ENCODE results near the gene PSPN.
"Not testable (repeated sequence)": the region's sequence is repeated elsewhere in the genome, so short reads cannot be mapped to it uniquely, and the experiment has no call there.

Gene PSPN

GRCh38 chr19:6374711-6375410 lies 872 bp downstream of the PSPN start:
- H3K27ac ChIP-seq, result no peak overlapping the region
- H3K4me3 ChIP-seq, result no peak overlapping the region

GRCh38 chr19:6374161-6374709 lies 1.5 kb downstream of the PSPN start:
- H3K4me3 ChIP-seq, result peak overlapping the region in 1 of 7 experiments; percentile 82
- H3K27ac ChIP-seq, result peak overlapping the region in 8 of 21 experiments; percentile 1 to 91 (median 79)

- H3K27ac ChIP-seq, result peak overlapping the region in 17 of 21 experiments; percentile 1 to 96 (median 81)
- H3K4me3 ChIP-seq, result peak overlapping the region in 6 of 7 experiments; percentile 60 to 96 (median 89)
Observed at GRCh38 chr19:6373813-6374108, 2.0 kb downstream of the PSPN start.

DNA sequence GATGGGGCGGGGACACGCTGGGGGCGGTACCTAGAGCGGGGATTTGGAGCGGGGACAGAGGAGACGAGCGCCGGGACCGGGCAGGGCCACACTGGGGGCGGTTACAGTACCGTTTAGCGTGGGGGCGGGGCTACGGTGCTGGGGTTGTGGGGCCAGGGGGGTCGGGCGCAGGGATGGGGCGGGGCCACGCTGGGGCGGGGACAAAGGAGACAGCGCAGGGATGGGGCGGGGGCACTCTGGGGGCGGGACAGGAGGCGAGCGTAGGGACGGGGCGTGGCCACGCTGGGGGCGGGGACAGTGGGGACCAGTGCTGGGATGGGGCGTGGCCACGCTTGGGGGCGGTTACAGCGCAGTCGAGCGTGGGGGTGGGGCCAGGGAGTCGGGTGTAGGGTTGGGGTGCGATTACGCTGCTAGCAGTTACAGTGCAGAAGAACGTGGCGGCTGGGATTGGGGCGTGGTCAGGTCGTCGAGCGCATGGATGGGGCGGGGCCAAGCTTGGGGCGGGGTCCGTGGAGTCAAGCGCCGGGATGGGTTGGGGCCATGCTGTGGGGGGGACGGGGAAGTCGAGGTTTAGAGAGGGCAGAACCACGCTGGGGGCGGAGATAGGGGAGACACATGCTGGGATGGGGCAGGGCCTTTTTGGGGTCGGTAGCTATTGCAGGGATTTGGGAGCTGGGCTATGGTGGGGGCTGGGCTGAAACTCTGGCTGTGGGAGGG lies 2.5 kb downstream of the PSPN start:
- peak overlapping the region; percentile 60 to 96 (median 84) for H3K4me3 ChIP-seq
- H3K27ac ChIP-seq, result peak overlapping the region; percentile 79 to 97 (median 92)

GRCh38 chr19:6372594-6373095 lies 3.1 kb downstream of the PSPN start, which contains the start of gene ALKBH7:
Gene ALKBH7, plus strand, starts transcription at chr19:6372794. Its CDS starts 27 bp downstream, at chr19:6372821.
- Histone ChIP-seq H3K27ac (peak within 1 kb of the TSS; percentile 79 to 97 (median 92)), H3K4me3 (peak within 1 kb of the TSS; percentile 60 to 96 (median 84))

- Histone ChIP-seq H3K27ac (no peak overlapping the region), H3K4me3 (no peak overlapping the region)
Observed at GRCh38 chr19:6364353-6364752, 11.4 kb downstream of the PSPN start.

DNA sequence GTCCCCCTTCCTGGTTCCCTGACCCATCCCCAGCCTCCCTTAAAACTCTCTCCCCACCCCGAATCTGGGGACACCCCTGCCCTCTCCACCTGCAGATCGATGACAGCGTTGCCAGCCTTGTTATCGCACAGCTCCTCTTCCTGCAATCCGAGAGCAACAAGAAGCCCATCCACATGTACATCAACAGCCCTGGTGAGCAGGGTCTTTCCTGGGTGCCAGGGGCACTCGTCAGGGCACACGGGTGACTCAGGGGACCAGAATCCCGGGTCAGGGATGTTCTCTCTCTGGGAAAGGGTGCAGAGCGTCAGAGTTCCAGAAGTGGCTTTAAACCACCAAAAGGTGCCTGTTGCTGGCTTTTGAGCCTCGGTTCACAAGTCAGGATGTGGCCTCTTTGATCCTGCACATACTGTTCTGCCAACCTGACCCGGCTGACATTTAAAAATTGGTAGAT lies 13.4 kb downstream of the PSPN start:
- H3K27ac ChIP-seq, result peak overlapping the region in 20 of 21 experiments; percentile 43 to 98 (median 91)
- H3K4me3 ChIP-seq, result peak overlapping the region; percentile 64 to 99 (median 94)

- Histone ChIP-seq H3K4me3 (peak overlapping the region; percentile 64 to 99 (median 94)), H3K27ac (peak overlapping the region; percentile 43 to 98 (median 91))
Observed at GRCh38 chr19:6362027-6362350, 13.7 kb downstream of the PSPN start.

DNA sequence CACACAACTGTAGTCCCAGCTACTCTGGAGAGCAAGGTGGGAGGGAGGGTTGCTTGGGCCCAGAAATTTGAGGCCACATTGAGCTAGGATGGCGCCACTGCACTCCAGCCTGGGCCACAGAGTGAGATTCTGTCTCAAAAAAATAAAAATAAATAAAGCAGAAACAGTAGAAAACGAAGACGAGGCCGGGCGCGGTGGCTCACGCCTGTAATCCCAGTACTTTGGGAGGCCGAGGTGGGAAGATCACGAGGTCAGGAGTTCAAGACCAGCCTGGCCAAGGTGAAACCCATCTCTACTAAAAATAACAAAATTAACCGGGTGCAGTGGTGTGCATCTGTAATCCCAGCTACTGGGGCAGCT lies 14.9 kb downstream of the PSPN start:
- Histone ChIP-seq H3K4me3 (peak overlapping the region in 6 of 7 experiments; percentile 64 to 99 (median 96)), H3K27ac (peak overlapping the region in 11 of 21 experiments; percentile 84 to 98 (median 91))

DNA sequence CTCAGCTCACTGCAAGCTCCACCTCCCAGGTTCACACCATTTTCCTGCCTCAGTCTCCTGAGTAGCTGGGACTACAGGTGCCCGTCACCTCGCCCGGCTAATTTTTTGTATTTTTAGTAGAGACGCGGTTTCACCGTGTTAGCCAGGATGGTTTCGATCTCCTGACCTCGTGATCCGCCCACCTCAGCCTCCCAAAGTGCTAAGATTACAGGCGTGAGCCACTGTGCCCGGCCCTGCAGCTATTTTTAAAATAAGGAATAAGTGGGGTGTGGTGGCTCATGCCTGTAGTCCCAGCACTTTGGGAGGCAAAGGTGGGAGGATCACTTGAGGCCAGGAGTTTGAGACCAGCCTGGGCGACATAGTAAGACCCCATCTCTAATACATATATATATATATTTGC lies 15.3 kb downstream of the PSPN start:
- H3K4me3 ChIP-seq, H3K27ac ChIP-seq: not testable (repeated sequence)

GRCh38 chr19:6359568-6360341 lies 16.0 kb downstream of the PSPN start:
- Histone ChIP-seq H3K4me3 (no peak overlapping the region), H3K27ac (no peak overlapping the region)

- Histone ChIP-seq H3K4me3 (no peak overlapping the region), H3K27ac (peak overlapping the region in 9 of 21 experiments; percentile 20 to 65 (median 46))
Observed at GRCh38 chr19:6358003-6358402, 17.7 kb downstream of the PSPN start.

GRCh38 chr19:6357174-6357573 lies 18.6 kb downstream of the PSPN start:
- H3K4me3 ChIP-seq, result no peak overlapping the region
- no peak overlapping the region for H3K27ac ChIP-seq

DNA sequence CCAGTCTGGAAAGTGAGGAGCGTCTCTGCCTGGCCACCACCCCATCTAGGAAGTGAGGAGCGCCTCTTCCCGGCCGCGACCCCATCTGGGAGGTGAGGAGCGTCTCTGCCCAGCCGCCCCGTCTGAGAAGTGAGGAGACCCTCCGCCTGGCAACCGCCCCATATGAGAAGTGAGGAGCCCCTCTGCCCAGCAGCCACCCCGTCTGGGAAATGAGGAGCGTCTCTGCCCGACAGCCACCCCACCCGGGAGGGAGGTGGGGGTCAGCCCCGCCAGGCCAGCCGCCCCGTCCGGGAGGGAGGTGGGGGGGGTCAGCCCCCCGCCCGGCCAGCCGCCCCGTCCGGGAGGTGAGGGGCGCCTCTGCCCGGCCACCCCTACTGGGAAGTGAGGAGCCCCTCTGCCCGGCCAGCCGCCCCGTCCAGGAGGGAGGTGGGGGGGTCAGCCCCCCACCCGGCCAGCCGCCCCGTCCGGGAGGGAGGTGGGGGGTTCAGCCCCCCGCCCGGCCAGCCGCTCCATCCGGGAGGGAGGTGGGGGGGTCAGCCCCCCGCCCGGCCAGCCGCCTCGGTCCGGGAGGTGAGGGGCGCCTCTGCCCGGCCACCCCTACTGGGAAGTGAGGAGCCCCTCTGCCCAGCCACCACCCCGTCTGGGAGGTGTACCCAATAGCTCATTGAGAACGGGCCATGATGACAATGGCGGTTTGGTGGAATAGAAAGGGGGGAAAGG lies 20.3 kb downstream of the PSPN start:
- not testable (repeated sequence) for H3K27ac ChIP-seq, H3K4me3 ChIP-seq

GRCh38 chr19:6354098-6354674 lies 21.5 kb downstream of the PSPN start:
- Histone ChIP-seq H3K27ac (no peak overlapping the region), H3K4me3 (no peak overlapping the region)

- no peak overlapping the region for H3K4me3 ChIP-seq
- H3K27ac ChIP-seq, result no peak overlapping the region
Observed at GRCh38 chr19:6352381-6353165, 23.2 kb downstream of the PSPN start.

DNA sequence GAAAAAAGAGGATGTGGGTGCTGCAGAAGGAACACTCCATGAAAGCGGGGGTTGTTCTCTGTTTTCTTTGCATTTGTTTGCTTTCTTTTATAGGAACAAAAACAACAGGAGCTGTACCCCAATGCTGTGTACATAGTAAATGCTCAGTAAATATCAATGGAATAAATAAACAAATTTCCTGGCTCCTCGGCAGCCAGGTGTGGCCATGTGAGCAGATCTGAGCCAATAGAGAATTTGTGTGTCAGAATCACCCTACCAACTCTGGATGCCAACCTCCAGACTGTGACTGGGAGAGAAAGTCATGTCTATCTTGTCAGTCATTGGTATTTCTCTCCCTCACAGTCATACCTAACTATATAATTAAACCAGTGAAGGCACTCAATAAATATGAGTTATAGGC lies 25.0 kb downstream of the PSPN start:
- Histone ChIP-seq H3K4me3 (no peak overlapping the region), H3K27ac (no peak overlapping the region)

- not testable (repeated sequence) for H3K27ac ChIP-seq, H3K4me3 ChIP-seq
Observed at GRCh38 chr19:6349271-6349670, 26.5 kb downstream of the PSPN start.
